IMR-90 (cell line): ENCODE data around the gene LAMA5. TPM values are rescaled to one million over a fixed set of nuclear protein-coding genes. Genes with fewer than 3 reads are reported as not detected.

Source experiments
- ATAC-seq: fragments of 200-7000 bp; cut with Tn5 transposase; 2 replicates; pipeline ENCODE4 v1.9.1; 2020; ENCODE audit warnings: low read depth, mild to moderate bottlenecking, moderate library complexity
- BruUV-seq: library from RNA; stranded (reverse); fragments of 400-500 nt; replicated peaks from 2 replicates; lab custom pipeline; 2021; lab: Mats Ljungman, UMichigan
- CTCF ChIA-PET: fragments of 300-600 bp; formaldehyde crosslinking; extraction: SDS; loops from one replicate; lab custom pipeline; 2021; ENCODE audit warnings: antibody characterized with exemption; lab: Yijun Ruan, JAX
- POLR2A ChIA-PET: fragments of 300-600 bp; sonication (Branson Sonifier 250); formaldehyde crosslinking; loops from one replicate; lab custom pipeline; 2022; ENCODE audit warnings: antibody characterized with exemption; ENCODE audit not compliant: unreplicated experiment; lab: Charles Lee
- DNase-seq: peaks from one replicate; pipeline ENCODE4 v3.0.0; 2013
- H2AFZ ChIP-seq: replicated peaks from 2 replicates; pipeline ENCODE3; 2013; ENCODE audit warnings: low read length, mild to moderate bottlenecking; ENCODE audit not compliant: poor library complexity
- H2AK5ac ChIP-seq: 2 replicates; pipeline ENCODE4 v1.6.1; 2013; ENCODE audit warnings: low read depth, low read length, inconsistent platforms
- H2AK9ac ChIP-seq: replicated peaks from 2 replicates; pipeline ENCODE3; 2013; ENCODE audit warnings: mild to moderate bottlenecking, low read depth, low read length, moderate library complexity; ENCODE audit not compliant: poor library complexity
- H2BK120ac ChIP-seq: 2 replicates; pipeline ENCODE4 v1.6.1; 2013; ENCODE audit warnings: low read depth, low read length, inconsistent platforms
- H2BK15ac ChIP-seq: 3 replicates; pipeline ENCODE4 v1.6.1; 2013; ENCODE audit warnings: low read depth, low read length, inconsistent platforms
- H2BK20ac ChIP-seq: 2 replicates; pipeline ENCODE4 v1.6.1; 2013; ENCODE audit warnings: low read depth, mild to moderate bottlenecking, inconsistent platforms, low read length, moderate library complexity
- H2BK5ac ChIP-seq: 2 replicates; pipeline ENCODE4 v1.6.1; 2013; ENCODE audit warnings: mild to moderate bottlenecking, low read depth, low read length, inconsistent platforms; ENCODE audit not compliant: poor library complexity, severe bottlenecking
- H3K14ac ChIP-seq: replicated peaks from 2 replicates; pipeline ENCODE4 v1.6.1; 2013; ENCODE audit warnings: low read depth, low read length, inconsistent platforms
- H3K18ac ChIP-seq: 2 replicates; pipeline ENCODE4 v1.6.1; 2013; ENCODE audit warnings: low read depth, low read length, control low read depth
- H3K23ac ChIP-seq: 2 replicates; pipeline ENCODE4 v1.6.1; 2013; ENCODE audit warnings: low read depth, low read length, inconsistent platforms
- H3K27ac ChIP-seq: 2 replicates; pipeline ENCODE4 v1.5.1; 2013; ENCODE audit warnings: mild to moderate bottlenecking, control low read depth, low read length; ENCODE audit not compliant: insufficient read depth
- H3K27me3 ChIP-seq: 2 replicates; pipeline ENCODE4 v1.6.1; 2013; ENCODE audit warnings: low read length; ENCODE audit not compliant: control insufficient read depth, insufficient read depth
- H3K36me3 ChIP-seq: 2 replicates; pipeline ENCODE4 v1.6.1; 2013; ENCODE audit warnings: low read length, mixed read lengths; ENCODE audit not compliant: control insufficient read depth, insufficient read depth
- H3K4ac ChIP-seq: 2 replicates; pipeline ENCODE4 v1.6.1; 2013; ENCODE audit warnings: low read depth, low read length, inconsistent platforms
- H3K4me1 ChIP-seq: 2 replicates; pipeline ENCODE4 v1.6.1; 2013; ENCODE audit warnings: low read length, mixed read lengths; ENCODE audit not compliant: control insufficient read depth, insufficient read depth
- H3K4me2 ChIP-seq: 2 replicates; pipeline ENCODE4 v1.6.1; 2013; ENCODE audit warnings: low read depth, mild to moderate bottlenecking, control low read depth, low read length, moderate library complexity
- H3K4me3 ChIP-seq: 2 replicates; pipeline ENCODE4 v1.5.1; 2013; ENCODE audit warnings: low read depth, mild to moderate bottlenecking, control low read depth, low read length, moderate library complexity; ENCODE audit not compliant: insufficient read depth
- H3K56ac ChIP-seq: 2 replicates; pipeline ENCODE4 v1.6.1; 2013; ENCODE audit warnings: low read length, inconsistent platforms; ENCODE audit not compliant: insufficient read depth; ENCODE audit errors: extremely low read depth
- H3K79me1 ChIP-seq, 2 experiments: 2 replicates each; pipeline ENCODE4 v1.6.1; 2013; ENCODE audit warnings: low read length in 2 of 2, inconsistent platforms in 1 of 2, low read depth in 1 of 2
- H3K9ac ChIP-seq: 2 replicates; pipeline ENCODE4 v1.6.1; 2013; ENCODE audit warnings: low read depth, low read length, control low read depth
- H3K9me1 ChIP-seq: 2 replicates; pipeline ENCODE4 v1.6.1; 2013; ENCODE audit warnings: low read length, inconsistent platforms; ENCODE audit not compliant: insufficient read depth
- H3K9me3 ChIP-seq: 2 replicates; pipeline ENCODE4 v1.6.1; 2013; ENCODE audit warnings: low read length; ENCODE audit not compliant: control insufficient read depth, insufficient read depth
- H4K20me1 ChIP-seq: 2 replicates; pipeline ENCODE4 v1.6.1; 2013; ENCODE audit warnings: low read length, inconsistent platforms; ENCODE audit not compliant: insufficient read depth
- H4K5ac ChIP-seq: 2 replicates; pipeline ENCODE4 v1.6.1; 2013; ENCODE audit warnings: mild to moderate bottlenecking, low read depth, low read length, control low read depth
- H4K8ac ChIP-seq, 2 experiments: 2 replicates each; pipeline ENCODE4 v1.6.1; 2013; ENCODE audit warnings: low read depth in 2 of 2, low read length in 2 of 2, control low read depth in 1 of 2, inconsistent platforms in 1 of 2
- H4K91ac ChIP-seq: 2 replicates; pipeline ENCODE4 v1.6.1; 2013; ENCODE audit warnings: low read depth, low read length, inconsistent platforms; ENCODE audit not compliant: insufficient read depth
- BHLHE40 ChIP-seq: fragments of 150-350 bp; IDR thresholded peaks from 2 replicates; pipeline ENCODE4 v1.6.1; 2016; ENCODE audit warnings: mild to moderate bottlenecking, low read depth, low read length
- CEBPB ChIP-seq: IDR thresholded peaks from 2 replicates; pipeline ENCODE4 v1.6.1; 2012; ENCODE audit warnings: low read depth, low read length, improper control_type of control experiment
- CHD1 ChIP-seq: IDR thresholded peaks from 2 replicates; pipeline ENCODE4 v1.6.1; 2012; ENCODE audit warnings: low read depth, low read length, improper control_type of control experiment
- FOS ChIP-seq: fragments of 150-350 bp; IDR thresholded peaks from 2 replicates; pipeline ENCODE4 v1.6.1; 2016; ENCODE audit warnings: low read depth, low read length
- MAFK ChIP-seq: IDR thresholded peaks from 2 replicates; pipeline ENCODE4 v1.6.1; 2012; ENCODE audit warnings: low read depth, low read length, improper control_type of control experiment
- MAZ ChIP-seq: IDR thresholded peaks from 2 replicates; pipeline ENCODE4 v1.6.1; 2012; ENCODE audit warnings: low read depth, mild to moderate bottlenecking, low read length, improper control_type of control experiment, moderate library complexity, borderline replicate concordance
- MXI1 ChIP-seq: IDR thresholded peaks from 2 replicates; pipeline ENCODE4 v1.6.1; 2012; ENCODE audit warnings: low read depth, mild to moderate bottlenecking, low read length, moderate library complexity, borderline replicate concordance
- NFE2L2 ChIP-seq: fragments of 150-350 bp; IDR thresholded peaks from 2 replicates; pipeline ENCODE4 v1.6.1; 2016; ENCODE audit warnings: low read depth, mild to moderate bottlenecking, low read length
- POLR2A ChIP-seq: IDR thresholded peaks from 2 replicates; pipeline ENCODE4 v1.6.1; 2012; ENCODE audit warnings: mild to moderate bottlenecking, low read depth, low read length
- RAD21 ChIP-seq: IDR thresholded peaks from 2 replicates; pipeline ENCODE4 v1.6.1; 2012; ENCODE audit warnings: low read length, improper control_type of control experiment
- RCOR1 ChIP-seq: IDR thresholded peaks from 2 replicates; pipeline ENCODE4 v1.6.1; 2012; ENCODE audit warnings: mild to moderate bottlenecking, low read length, improper control_type of control experiment; ENCODE audit not compliant: insufficient replicate concordance
- RFX5 ChIP-seq: IDR thresholded peaks from 2 replicates; pipeline ENCODE4 v1.8.0; 2012; ENCODE audit warnings: low read depth, mild to moderate bottlenecking, low read length, moderate library complexity
- SMC3 ChIP-seq: fragments of 150-350 bp; IDR thresholded peaks from 2 replicates; pipeline ENCODE4 v1.6.1; 2016; ENCODE audit warnings: low read depth, mild to moderate bottlenecking, antibody characterized with exemption, low read length, moderate library complexity
- WGBS, 2 experiments: methylation state at CpG; one replicate each; pipeline versions ENCODE4 v1.1.5 to v1.1.7; 2013; ENCODE audit warnings: missing lambda C conversion rate in 2 of 2; ENCODE audit not compliant: insufficient read length in 1 of 2; ENCODE audit errors: extremely low coverage in 2 of 2; 5-methylcytosine and 5-hydroxymethylcytosine counted together
- dilution Hi-C: fragments of 300-500 bp; cut with HindIII; formaldehyde crosslinking; loops from one replicate; pipeline ENCODE4 v1.14.3; 2018; ENCODE audit warnings: low sequenced_read_pairs; ENCODE audit not compliant: unreplicated experiment
- in situ Hi-C: fragments of 300-500 bp; cut with MboI; formaldehyde crosslinking; loops from 3 replicates; pipeline ENCODE4 v1.14.3; 2019; ENCODE audit warnings: low sequenced_read_pairs, inconsistent platforms, mixed read lengths
- intact Hi-C: fragments of 100-400 bp; cut with micrococcal nuclease; formaldehyde crosslinking; loops from 2 replicates; pipeline ENCODE4 v1.10.0; 2022
- polyA plus RNA-seq, 3 experiments: library from polyadenylated mRNA; depleted of rRNA; stranded (reverse); fragments of >200 nt; gene quantifications; 2 replicates each; pipeline ENCODE4 v1.2.3, GENCODE V29; 2012; ENCODE audit warnings: low replicate concordance in 1 of 3
- total RNA-seq: library from RNA; depleted of rRNA; stranded (reverse); fragments of >200 nt; gene quantifications from 2 replicates; pipeline ENCODE4 v1.2.3, GENCODE V29; 2012
- TF ChIP-seq, protein P1 (sequence below): fragments of 150-350 bp; IDR thresholded peaks from 2 replicates; pipeline ENCODE4 v1.6.1; 2017; ENCODE audit warnings: mild to moderate bottlenecking, antibody characterized with exemption, low read length, low read depth
- TF ChIP-seq, protein P2 (sequence below): fragments of 150-350 bp; IDR thresholded peaks from 2 replicates; pipeline ENCODE4 v1.6.1; 2016; ENCODE audit warnings: low read depth, mild to moderate bottlenecking, low read length, moderate library complexity, borderline replicate concordance
- TF ChIP-seq, protein P3 (sequence below): conservative IDR thresholded peaks from 2 replicates; pipeline ENCODE4 v1.5.1; 2012; ENCODE audit warnings: mild to moderate bottlenecking, low read depth, low read length, improper control_type of control experiment

The LAMA5 gene
- total and polyA plus RNA-seq, 2 of the 4 experiments (the other 2 are of a cell fraction) = 0.90 to 7.3 TPM

DNA sequence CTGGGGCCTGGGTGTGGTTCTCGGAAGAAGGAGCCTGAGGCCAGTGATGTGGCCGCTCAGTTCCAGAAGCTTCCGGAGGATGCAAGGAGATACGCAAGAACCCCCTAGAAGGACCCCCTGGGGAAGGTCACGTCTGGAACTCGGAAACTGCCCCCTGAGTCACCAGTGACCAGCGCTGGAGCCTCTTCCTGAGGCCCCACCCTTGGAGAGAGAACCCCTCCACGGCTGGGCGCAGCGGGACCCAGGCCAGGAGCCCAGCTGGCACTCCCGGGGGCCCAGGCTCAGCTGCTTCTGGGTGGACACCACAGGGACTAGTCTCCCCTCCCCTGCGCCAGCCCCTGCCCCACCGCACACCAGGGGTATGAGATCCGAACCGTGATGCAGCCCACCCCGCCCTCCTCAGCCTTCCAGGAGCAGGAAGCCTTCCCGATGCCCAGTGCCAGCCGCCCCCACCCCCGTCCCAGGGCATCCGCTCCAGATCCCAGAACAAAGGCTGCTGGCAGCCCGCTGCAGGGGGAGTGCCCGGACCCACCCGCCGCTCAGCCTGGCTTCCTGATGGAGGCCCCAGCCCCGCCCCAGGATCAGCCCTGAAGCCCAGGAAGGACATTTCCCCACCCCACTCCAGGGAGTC, 7.5 kb downstream of the LAMA5 start:
- Histone ChIP-seq H3K9ac (no peak overlapping the region), H3K4me2 (no peak overlapping the region), H4K5ac (no peak overlapping the region), H3K4ac (no peak overlapping the region), H4K20me1 (peaks cover 8% of the 10 kb centered on the region; the same call in 1 of the 2 replicates), H3K27ac (no peak overlapping the region), H4K8ac (no peak overlapping the region), H3K4me1 (peaks cover 28% of the 10 kb centered on the region), H2AFZ (no peak overlapping the region), H2BK5ac (no peak overlapping the region), H2BK15ac (no peak overlapping the region), H3K79me1 (no peaks in the 10 kb centered on the region), H2AK9ac (no peak overlapping the region), H3K9me1 (no peaks in the 10 kb centered on the region), H2BK120ac (no peak overlapping the region), H3K23ac (no peak overlapping the region), H3K4me3 (no peak overlapping the region), H3K27me3 (no peaks in the 10 kb centered on the region), H3K9me3 (no peaks in the 10 kb centered on the region), H3K18ac (no peak overlapping the region), H4K91ac (no peak overlapping the region), H2AK5ac (no peak overlapping the region), H3K14ac (no peak overlapping the region), H3K36me3 (peaks cover 4% of the 10 kb centered on the region; the same call in 1 of the 2 replicates), H3K56ac (no peak overlapping the region), H2BK20ac (no peak overlapping the region)
- intact Hi-C loops (no loop called here), dilution Hi-C loops (no loop called here), in situ Hi-C loops (no loop called here)
- 74% methylated on average over 3 of the region's 25 CpGs; no CpG with 5 or more reads in 1 of the 2 experiments for WGBS, 2 experiments
- ATAC-seq (no peak), DNase-seq (no peak)
- BruUV-seq = no TSS peak
- TF ChIP-seq RCOR1 = no peak
- TF ChIP-seq MAZ = no peak
- no peak for TF ChIP-seq POLR2A
- no peak for TF ChIP-seq BHLHE40
- TF ChIP-seq, protein P1, sequence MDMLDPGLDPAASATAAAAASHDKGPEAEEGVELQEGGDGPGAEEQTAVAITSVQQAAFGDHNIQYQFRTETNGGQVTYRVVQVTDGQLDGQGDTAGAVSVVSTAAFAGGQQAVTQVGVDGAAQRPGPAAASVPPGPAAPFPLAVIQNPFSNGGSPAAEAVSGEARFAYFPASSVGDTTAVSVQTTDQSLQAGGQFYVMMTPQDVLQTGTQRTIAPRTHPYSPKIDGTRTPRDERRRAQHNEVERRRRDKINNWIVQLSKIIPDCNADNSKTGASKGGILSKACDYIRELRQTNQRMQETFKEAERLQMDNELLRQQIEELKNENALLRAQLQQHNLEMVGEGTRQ = no peak
- no peak for TF ChIP-seq CHD1
- no peak for TF ChIP-seq SMC3
- no peak for TF ChIP-seq NFE2L2
- TF ChIP-seq RAD21 = no peak
- TF ChIP-seq MAFK = no peak
- no peak for TF ChIP-seq CEBPB
- no peak for TF ChIP-seq RFX5
- TF ChIP-seq, protein P2, sequence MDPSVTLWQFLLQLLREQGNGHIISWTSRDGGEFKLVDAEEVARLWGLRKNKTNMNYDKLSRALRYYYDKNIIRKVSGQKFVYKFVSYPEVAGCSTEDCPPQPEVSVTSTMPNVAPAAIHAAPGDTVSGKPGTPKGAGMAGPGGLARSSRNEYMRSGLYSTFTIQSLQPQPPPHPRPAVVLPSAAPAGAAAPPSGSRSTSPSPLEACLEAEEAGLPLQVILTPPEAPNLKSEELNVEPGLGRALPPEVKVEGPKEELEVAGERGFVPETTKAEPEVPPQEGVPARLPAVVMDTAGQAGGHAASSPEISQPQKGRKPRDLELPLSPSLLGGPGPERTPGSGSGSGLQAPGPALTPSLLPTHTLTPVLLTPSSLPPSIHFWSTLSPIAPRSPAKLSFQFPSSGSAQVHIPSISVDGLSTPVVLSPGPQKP = no peak
- TF ChIP-seq FOS = no peak
- TF ChIP-seq, protein P3, sequence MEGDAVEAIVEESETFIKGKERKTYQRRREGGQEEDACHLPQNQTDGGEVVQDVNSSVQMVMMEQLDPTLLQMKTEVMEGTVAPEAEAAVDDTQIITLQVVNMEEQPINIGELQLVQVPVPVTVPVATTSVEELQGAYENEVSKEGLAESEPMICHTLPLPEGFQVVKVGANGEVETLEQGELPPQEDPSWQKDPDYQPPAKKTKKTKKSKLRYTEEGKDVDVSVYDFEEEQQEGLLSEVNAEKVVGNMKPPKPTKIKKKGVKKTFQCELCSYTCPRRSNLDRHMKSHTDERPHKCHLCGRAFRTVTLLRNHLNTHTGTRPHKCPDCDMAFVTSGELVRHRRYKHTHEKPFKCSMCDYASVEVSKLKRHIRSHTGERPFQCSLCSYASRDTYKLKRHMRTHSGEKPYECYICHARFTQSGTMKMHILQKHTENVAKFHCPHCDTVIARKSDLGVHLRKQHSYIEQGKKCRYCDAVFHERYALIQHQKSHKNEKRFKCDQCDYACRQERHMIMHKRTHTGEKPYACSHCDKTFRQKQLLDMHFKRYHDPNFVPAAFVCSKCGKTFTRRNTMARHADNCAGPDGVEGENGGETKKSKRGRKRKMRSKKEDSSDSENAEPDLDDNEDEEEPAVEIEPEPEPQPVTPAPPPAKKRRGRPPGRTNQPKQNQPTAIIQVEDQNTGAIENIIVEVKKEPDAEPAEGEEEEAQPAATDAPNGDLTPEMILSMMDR = no peak
- no peak for TF ChIP-seq MXI1
- POLR2A ChIA-PET = no interaction called here
- CTCF ChIA-PET = no interaction called here
